AG09309 (cell line): ENCODE results near the gene FSTL4.

Experiments used
- DNase-seq: peaks from one replicate; pipeline ENCODE4 v3.0.0-alpha.2; 2010; ENCODE audit warnings: low read depth
- H3K4me3 ChIP-seq: 2 replicates; pipeline ENCODE4 v1.5.1; 2011; ENCODE audit warnings: mild to moderate bottlenecking, low read depth, low read length, moderate library complexity; ENCODE audit not compliant: control insufficient read depth
- CTCF ChIP-seq: IDR thresholded peaks from 2 replicates; pipeline ENCODE4 v1.5.1; 2011; ENCODE audit warnings: mild to moderate bottlenecking, low read depth, low read length, inconsistent platforms; ENCODE audit not compliant: insufficient read depth, control insufficient read depth; ENCODE audit errors: missing control alignments

FSTL4 gene

GRCh38 chr5:133472829-133473228 lies 139.5 kb downstream of the FSTL4 start:
- no peak for DNase-seq
- no peak overlapping the region for H3K4me3 ChIP-seq
- no peak for TF ChIP-seq CTCF

GRCh38 chr5:133471699-133472098 lies 140.6 kb downstream of the FSTL4 start:
- no peak for DNase-seq
- TF ChIP-seq CTCF: no peak
- H3K4me3 ChIP-seq: no peak overlapping the region

GRCh38 chr5:133470841-133471240 lies 141.5 kb downstream of the FSTL4 start:
- no peak for DNase-seq
- no peak overlapping the region for H3K4me3 ChIP-seq
- no peak for TF ChIP-seq CTCF

GRCh38 chr5:133469846-133470245 lies 142.5 kb downstream of the FSTL4 start:
- no peak overlapping the region for H3K4me3 ChIP-seq
- no peak for TF ChIP-seq CTCF
- DNase-seq: no peak

GRCh38 chr5:133469252-133469651 lies 143.1 kb downstream of the FSTL4 start:
- H3K4me3 ChIP-seq: no peak overlapping the region
- DNase-seq: no peak
- no peak for TF ChIP-seq CTCF

GRCh38 chr5:133468596-133468995 lies 143.7 kb downstream of the FSTL4 start:
- TF ChIP-seq CTCF: no peak
- H3K4me3 ChIP-seq: no peak overlapping the region
- DNase-seq: no peak
